Liver (tissue), 9 donors: ENCODE data around the gene ARHGEF25. TPM values are rescaled to one million over a fixed set of nuclear protein-coding genes. Genes with fewer than 3 reads are reported as not detected.

Source experiments
- DNase-seq: peaks from one replicate; pipeline ENCODE4 v3.0.0-alpha.2; 2017; ENCODE audit warnings: low spot score
- H3K27ac ChIP-seq, 2 donors: one replicate each; pipeline ENCODE4 v1.7.0; 2013; ENCODE audit warnings: inconsistent platforms in 2 of 2, low read length in 2 of 2, control low read depth in 1 of 2, low read depth in 1 of 2, mild to moderate bottlenecking in 1 of 2
- H3K27me3 ChIP-seq, 4 donors: one replicate each; pipeline versions ENCODE4 v1.6.1 to v1.7.0; 2013; ENCODE audit warnings: low read length in 3 of 4, inconsistent platforms in 1 of 4, mild to moderate bottlenecking in 1 of 4, moderate library complexity in 1 of 4; ENCODE audit not compliant: control insufficient read depth in 4 of 4, insufficient read depth in 4 of 4
- H3K36me3 ChIP-seq, 4 donors: one replicate each; pipeline versions ENCODE4 v1.6.1 to v1.7.0; 2013; ENCODE audit warnings: low read length in 3 of 4, mild to moderate bottlenecking in 3 of 4, low read depth in 1 of 4, moderate library complexity in 1 of 4; ENCODE audit not compliant: control insufficient read depth in 4 of 4, insufficient read depth in 3 of 4
- H3K4me1 ChIP-seq, 4 donors: one replicate each; pipeline versions ENCODE4 v1.6.1 to v1.7.0; 2013; ENCODE audit warnings: low read length in 3 of 4, mild to moderate bottlenecking in 3 of 4, moderate library complexity in 1 of 4; ENCODE audit not compliant: control insufficient read depth in 4 of 4, insufficient read depth in 4 of 4
- H3K4me3 ChIP-seq, 3 donors: one replicate each; pipeline versions ENCODE4 v1.6.1 to v1.7.0; 2013; ENCODE audit warnings: low read length in 3 of 3, control low read depth in 1 of 3, low read depth in 1 of 3, mild to moderate bottlenecking in 1 of 3
- H3K9ac ChIP-seq, 2 donors: one replicate each; pipeline ENCODE4 v1.7.0; 2013; ENCODE audit warnings: low read length in 2 of 2, mild to moderate bottlenecking in 2 of 2, moderate library complexity in 2 of 2, control low read depth in 1 of 2, low read depth in 1 of 2
- H3K9me3 ChIP-seq, 4 donors: one replicate each; pipeline versions ENCODE4 v1.6.1 to v1.7.0; 2013; ENCODE audit warnings: low read length in 3 of 4; ENCODE audit not compliant: control insufficient read depth in 4 of 4
- CTCF ChIP-seq: fragments of 150-350 bp; IDR thresholded peaks from 2 replicates; pipeline ENCODE4 v1.5.1; 2017; ENCODE audit warnings: improper control_type of control experiment, low read depth, low read length; ENCODE audit not compliant: missing input control
- EGR1 ChIP-seq, 2 donors: IDR thresholded peaks; 2 replicates each; pipeline ENCODE4 v1.6.1; 2016 to 2018; ENCODE audit warnings: antibody characterized with exemption in 2 of 2, low read depth in 2 of 2
- FOXA1 ChIP-seq: IDR thresholded peaks from 2 replicates; pipeline ENCODE4 v1.6.1; 2016; ENCODE audit warnings: antibody characterized with exemption
- FOXA2 ChIP-seq: IDR thresholded peaks from 2 replicates; pipeline ENCODE4 v1.6.1; 2016; ENCODE audit warnings: antibody characterized with exemption
- GABPA ChIP-seq, 2 donors: IDR thresholded peaks in 1 of 2; conservative IDR thresholded peaks in 1 of 2; 2 replicates each; pipeline ENCODE4 v1.6.1; 2016; ENCODE audit warnings: antibody characterized with exemption in 2 of 2, mild to moderate bottlenecking in 1 of 2, moderate library complexity in 1 of 2
- HNF4A ChIP-seq, 2 donors: conservative IDR thresholded peaks; 2 replicates each; pipeline ENCODE4 v1.6.1; 2016; ENCODE audit warnings: antibody characterized with exemption in 2 of 2, mild to moderate bottlenecking in 2 of 2
- HNF4G ChIP-seq: IDR thresholded peaks from 2 replicates; pipeline ENCODE4 v1.6.1; 2016; ENCODE audit warnings: antibody characterized with exemption
- JUND ChIP-seq, 2 donors: IDR thresholded peaks; 2 replicates each; pipeline ENCODE4 v1.6.1; 2016; ENCODE audit warnings: antibody characterized with exemption in 2 of 2
- MAX ChIP-seq: IDR thresholded peaks from 2 replicates; pipeline ENCODE4 v1.6.1; 2016; ENCODE audit warnings: antibody characterized with exemption
- NR2F2 ChIP-seq: IDR thresholded peaks from 2 replicates; pipeline ENCODE4 v1.6.1; 2016; ENCODE audit warnings: antibody characterized with exemption
- RAD21 ChIP-seq, 2 donors: IDR thresholded peaks; 2 replicates each; pipeline ENCODE4 v1.6.1; 2016; ENCODE audit warnings: antibody characterized with exemption in 2 of 2, mild to moderate bottlenecking in 2 of 2
- RXRA ChIP-seq, 2 donors: IDR thresholded peaks; 2 replicates each; pipeline ENCODE4 v1.6.1; 2017 to 2018; ENCODE audit warnings: antibody characterized with exemption in 2 of 2, mild to moderate bottlenecking in 1 of 2
- SP1 ChIP-seq: IDR thresholded peaks from 2 replicates; pipeline ENCODE4 v1.6.1; 2018; ENCODE audit warnings: antibody characterized with exemption, mild to moderate bottlenecking
- TAF1 ChIP-seq: conservative IDR thresholded peaks from 2 replicates; pipeline ENCODE4 v1.6.1; 2016; ENCODE audit warnings: antibody characterized with exemption, mild to moderate bottlenecking
- YY1 ChIP-seq: IDR thresholded peaks from 2 replicates; pipeline ENCODE4 v1.6.1; 2016; ENCODE audit warnings: antibody characterized with exemption, mild to moderate bottlenecking
- WGBS: extraction: QIAGEN DNeasy Blood & Tissue Kit; methylation state at CpG from one replicate; pipeline ENCODE4 v1.1.7; 2013; 5-methylcytosine and 5-hydroxymethylcytosine counted together
- polyA plus RNA-seq, 2 donors: library from polyadenylated mRNA; stranded (reverse) in 1 of 2; unstranded in 1 of 2; fragments of 200-250 nt in 1 of 2; fragments of >200 nt in 1 of 2; fragmentation: Nextera tagmentation in 1 of 2; extraction: Ambion mirVana in 1 of 2; gene quantifications; one replicate each; pipeline versions ENCODE4 v1.2.1 to v1.2.3, GENCODE V29; 2013 to 2015
- total RNA-seq, 2 donors: library from RNA; depleted of rRNA; stranded (reverse); fragments of >200 nt; gene quantifications; one replicate each; pipeline ENCODE4 v1.2.3, GENCODE V29; 2014
- TF ChIP-seq, protein P1 (sequence below): IDR thresholded peaks from 2 replicates; pipeline ENCODE4 v1.6.1; 2016; ENCODE audit warnings: antibody characterized with exemption, mild to moderate bottlenecking
- TF ChIP-seq, protein P2 (sequence below): IDR thresholded peaks from 2 replicates; pipeline ENCODE4 v1.6.1; 2016; ENCODE audit warnings: antibody characterized with exemption
- TF ChIP-seq, protein P3 (sequence below): IDR thresholded peaks from 2 replicates; pipeline ENCODE4 v1.6.1; 2016; ENCODE audit warnings: antibody characterized with exemption
- donor health status: healthy.
- donor health status: healthy.
- donor health status: healthy.
- donor health status: healthy.
- donor health status: healthy.

Gene ARHGEF25
- total and polyA plus RNA-seq, 4 donors: 0.57 to 2.3 (median 1.9) TPM

DNA sequence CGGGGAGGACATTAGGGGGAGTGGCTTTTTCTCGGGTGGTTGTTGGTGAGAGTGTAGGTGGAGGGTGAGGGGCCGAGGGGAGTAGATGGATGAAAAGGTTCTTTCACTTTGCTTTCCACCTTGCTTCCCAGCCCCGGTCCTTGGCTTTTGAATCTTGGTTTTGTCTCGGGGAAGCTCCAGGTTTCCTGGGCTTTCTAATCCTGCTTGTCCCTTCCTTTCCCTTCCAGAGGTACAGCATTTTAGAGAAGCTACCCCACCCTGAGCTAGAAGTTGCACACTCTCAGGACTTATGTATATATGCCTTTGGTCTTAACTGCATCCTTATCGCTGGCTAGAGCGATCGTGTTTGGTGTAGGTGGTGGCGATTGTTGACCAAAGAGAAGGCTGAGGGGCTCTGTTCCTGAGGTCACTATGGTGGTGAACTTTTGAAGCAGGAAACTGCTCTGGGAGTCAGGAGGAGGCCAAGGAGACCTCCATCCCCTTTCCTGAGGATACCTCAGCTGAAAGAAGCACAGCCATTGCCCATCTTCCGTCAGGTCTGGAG is 19.4 kb upstream of the ARHGEF25 start:
- H3K9ac ChIP-seq: peak overlapping the region in 1 of 2 donors; percentile 76
- peak overlapping the region; percentile 77 to 97 (median 95) for H3K4me3 ChIP-seq
- no peak overlapping the region for H3K27ac ChIP-seq
- WGBS: 39% methylated on average over 10 of the region's 10 CpGs
- H3K36me3 ChIP-seq: peaks cover 0 to 10% (median 4%) of the 10 kb centered on the region in 4 donors
- TF ChIP-seq NR2F2: no peak
- no peak for TF ChIP-seq SP1
- no peak for TF ChIP-seq HNF4G
- no peak for DNase-seq
- no peaks in the 10 kb centered on the region for H3K9me3 ChIP-seq
- H3K4me1 ChIP-seq: peaks cover 6 to 21% (median 15%) of the 10 kb centered on the region in 4 donors
- no peaks in the 10 kb centered on the region for H3K27me3 ChIP-seq

- H3K27me3 ChIP-seq: no peaks in the 10 kb centered on the region
- no peaks in the 10 kb centered on the region for H3K9me3 ChIP-seq
- no peak overlapping the region for H3K27ac ChIP-seq
- WGBS: 85% methylated on average over 2 of the region's 2 CpGs
- no peak overlapping the region for H3K4me3 ChIP-seq
- no peak for DNase-seq
- TF ChIP-seq SP1 (no peak), NR2F2 (no peak), CTCF (no peak), MAX (no peak), HNF4G (no peak), FOXA1 (no peak), EGR1 (IDR thresholded peaks at IDR 0.05; ENCODE audit: low read depth in 2 of 2) (no peak), TAF1 (no peak), GABPA (IDR thresholded peaks at IDR 0.05 in 1 of 2, conservative IDR thresholded peaks at IDR 0.05 in 1 of 2) (no peak), FOXA2 (no peak), JUND (IDR thresholded peaks at IDR 0.05) (no peak), RAD21 (IDR thresholded peaks at IDR 0.05) (no peak), HNF4A (conservative IDR thresholded peaks at IDR 0.05) (no peak), RXRA (IDR thresholded peaks at IDR 0.05) (no peak), YY1 (no peak)
- TF ChIP-seq, protein P1, sequence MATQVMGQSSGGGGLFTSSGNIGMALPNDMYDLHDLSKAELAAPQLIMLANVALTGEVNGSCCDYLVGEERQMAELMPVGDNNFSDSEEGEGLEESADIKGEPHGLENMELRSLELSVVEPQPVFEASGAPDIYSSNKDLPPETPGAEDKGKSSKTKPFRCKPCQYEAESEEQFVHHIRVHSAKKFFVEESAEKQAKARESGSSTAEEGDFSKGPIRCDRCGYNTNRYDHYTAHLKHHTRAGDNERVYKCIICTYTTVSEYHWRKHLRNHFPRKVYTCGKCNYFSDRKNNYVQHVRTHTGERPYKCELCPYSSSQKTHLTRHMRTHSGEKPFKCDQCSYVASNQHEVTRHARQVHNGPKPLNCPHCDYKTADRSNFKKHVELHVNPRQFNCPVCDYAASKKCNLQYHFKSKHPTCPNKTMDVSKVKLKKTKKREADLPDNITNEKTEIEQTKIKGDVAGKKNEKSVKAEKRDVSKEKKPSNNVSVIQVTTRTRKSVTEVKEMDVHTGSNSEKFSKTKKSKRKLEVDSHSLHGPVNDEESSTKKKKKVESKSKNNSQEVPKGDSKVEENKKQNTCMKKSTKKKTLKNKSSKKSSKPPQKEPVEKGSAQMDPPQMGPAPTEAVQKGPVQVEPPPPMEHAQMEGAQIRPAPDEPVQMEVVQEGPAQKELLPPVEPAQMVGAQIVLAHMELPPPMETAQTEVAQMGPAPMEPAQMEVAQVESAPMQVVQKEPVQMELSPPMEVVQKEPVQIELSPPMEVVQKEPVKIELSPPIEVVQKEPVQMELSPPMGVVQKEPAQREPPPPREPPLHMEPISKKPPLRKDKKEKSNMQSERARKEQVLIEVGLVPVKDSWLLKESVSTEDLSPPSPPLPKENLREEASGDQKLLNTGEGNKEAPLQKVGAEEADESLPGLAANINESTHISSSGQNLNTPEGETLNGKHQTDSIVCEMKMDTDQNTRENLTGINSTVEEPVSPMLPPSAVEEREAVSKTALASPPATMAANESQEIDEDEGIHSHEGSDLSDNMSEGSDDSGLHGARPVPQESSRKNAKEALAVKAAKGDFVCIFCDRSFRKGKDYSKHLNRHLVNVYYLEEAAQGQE: no peak
- TF ChIP-seq, protein P2, sequence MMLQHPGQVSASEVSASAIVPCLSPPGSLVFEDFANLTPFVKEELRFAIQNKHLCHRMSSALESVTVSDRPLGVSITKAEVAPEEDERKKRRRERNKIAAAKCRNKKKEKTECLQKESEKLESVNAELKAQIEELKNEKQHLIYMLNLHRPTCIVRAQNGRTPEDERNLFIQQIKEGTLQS: no peak
- TF ChIP-seq, protein P3, sequence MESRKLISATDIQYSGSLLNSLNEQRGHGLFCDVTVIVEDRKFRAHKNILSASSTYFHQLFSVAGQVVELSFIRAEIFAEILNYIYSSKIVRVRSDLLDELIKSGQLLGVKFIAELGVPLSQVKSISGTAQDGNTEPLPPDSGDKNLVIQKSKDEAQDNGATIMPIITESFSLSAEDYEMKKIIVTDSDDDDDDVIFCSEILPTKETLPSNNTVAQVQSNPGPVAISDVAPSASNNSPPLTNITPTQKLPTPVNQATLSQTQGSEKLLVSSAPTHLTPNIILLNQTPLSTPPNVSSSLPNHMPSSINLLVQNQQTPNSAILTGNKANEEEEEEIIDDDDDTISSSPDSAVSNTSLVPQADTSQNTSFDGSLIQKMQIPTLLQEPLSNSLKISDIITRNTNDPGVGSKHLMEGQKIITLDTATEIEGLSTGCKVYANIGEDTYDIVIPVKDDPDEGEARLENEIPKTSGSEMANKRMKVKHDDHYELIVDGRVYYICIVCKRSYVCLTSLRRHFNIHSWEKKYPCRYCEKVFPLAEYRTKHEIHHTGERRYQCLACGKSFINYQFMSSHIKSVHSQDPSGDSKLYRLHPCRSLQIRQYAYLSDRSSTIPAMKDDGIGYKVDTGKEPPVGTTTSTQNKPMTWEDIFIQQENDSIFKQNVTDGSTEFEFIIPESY: no peak
- H3K36me3 ChIP-seq: peaks cover 0 to 12% (median 4%) of the 10 kb centered on the region in 4 donors
- no peak overlapping the region for H3K9ac ChIP-seq
- peaks cover 5 to 18% (median 11%) of the 10 kb centered on the region in 4 donors for H3K4me1 ChIP-seq
Measured at GRCh38 chr12:57592551-57593165, 18.6 kb upstream of the ARHGEF25 start.
